CD4-positive, CD25-positive, alpha-beta regulatory T cell (primary cell): ENCODE results near the gene SERPINA9. TPM values are rescaled to one million over a fixed set of nuclear protein-coding genes. Genes with fewer than 3 reads are reported as not detected.

Source experiments
- ATAC-seq, 2 donors: fragments of 150-1000 bp; cut with Tn5 transposase; one replicate each; pipeline ENCODE4 v1.10.0; 2021; ENCODE audit warnings: low read depth in 2 of 2, moderate number of reproducible peaks in 2 of 2, moderate library complexity in 1 of 2
- DNase-seq, 3 donors: peaks; one replicate each; pipeline versions ENCODE4 v3.0.0 to v3.0.0-alpha.2; 2012 to 2022; ENCODE audit warnings: mixed read lengths in 1 of 3
- H3K27ac ChIP-seq: one replicate; pipeline ENCODE4 v1.7.0; 2013; ENCODE audit warnings: mild to moderate bottlenecking, low read length; ENCODE audit not compliant: insufficient read depth, poor library complexity, severe bottlenecking
- H3K27me3 ChIP-seq: one replicate; pipeline ENCODE4 v1.7.0; 2013; ENCODE audit warnings: low read length; ENCODE audit not compliant: control insufficient read depth, insufficient read depth
- H3K36me3 ChIP-seq: one replicate; pipeline ENCODE4 v1.7.0; 2013; ENCODE audit warnings: mild to moderate bottlenecking, low read length, moderate library complexity; ENCODE audit not compliant: control insufficient read depth, insufficient read depth
- H3K4me1 ChIP-seq: 2 replicates; pipeline ENCODE4 v1.7.0; 2013; ENCODE audit warnings: mild to moderate bottlenecking, low read length; ENCODE audit not compliant: insufficient read depth, control insufficient read depth, poor library complexity, severe bottlenecking
- H3K4me3 ChIP-seq: one replicate; pipeline ENCODE4 v1.7.0; 2013; ENCODE audit warnings: low read depth, mild to moderate bottlenecking, low read length, moderate library complexity
- H3K9me3 ChIP-seq, 2 experiments: 1 replicate in 1 of 2; 2 replicates in 1 of 2; pipeline ENCODE4 v1.7.0; 2013; ENCODE audit warnings: low read length in 2 of 2, mild to moderate bottlenecking in 1 of 2, moderate library complexity in 1 of 2; ENCODE audit not compliant: control insufficient read depth in 2 of 2
- H3K27ac Mint-ChIP-seq, 3 donors: one replicate each; pipeline ENCODE4 v1.8.0; 2020 to 2022; ENCODE audit warnings: mild to moderate bottlenecking in 3 of 3, mixed read lengths in 3 of 3, moderate library complexity in 2 of 3
- H3K27me3 Mint-ChIP-seq: one replicate; pipeline ENCODE4 v1.8.0; 2022; ENCODE audit warnings: mild to moderate bottlenecking, mixed read lengths
- H3K36me3 Mint-ChIP-seq: one replicate; pipeline ENCODE4 v1.8.0; 2020; ENCODE audit warnings: mixed read lengths
- H3K4me1 Mint-ChIP-seq, 4 donors: one replicate each; pipeline ENCODE4 v1.8.0; 2020 to 2022; ENCODE audit warnings: mixed read lengths in 4 of 4, mild to moderate bottlenecking in 1 of 4
- H3K4me3 Mint-ChIP-seq, 4 donors: one replicate each; pipeline ENCODE4 v1.8.0; 2020 to 2022; ENCODE audit warnings: mild to moderate bottlenecking in 4 of 4, mixed read lengths in 4 of 4, moderate library complexity in 3 of 4
- H3K9me3 Mint-ChIP-seq, 7 donors: one replicate each; pipeline ENCODE4 v1.8.0; 2020 to 2022; ENCODE audit warnings: mixed read lengths in 7 of 7, mild to moderate bottlenecking in 3 of 7, moderate library complexity in 2 of 7
- polyA plus RNA-seq, 4 donors: library from polyadenylated mRNA; unstranded; fragments of 300-500 nt; fragmentation: Illumina TruSeq; gene quantifications; one replicate each; pipeline ENCODE4 v1.2.3, GENCODE V29; 2021
- total RNA-seq: library from RNA; stranded (reverse); gene quantifications from one replicate; pipeline ENCODE4 v1.2.3, GENCODE V29; 2022

SERPINA9 gene
- total and polyA plus RNA-seq, 5 donors from 2014 or later: not detected

DNA sequence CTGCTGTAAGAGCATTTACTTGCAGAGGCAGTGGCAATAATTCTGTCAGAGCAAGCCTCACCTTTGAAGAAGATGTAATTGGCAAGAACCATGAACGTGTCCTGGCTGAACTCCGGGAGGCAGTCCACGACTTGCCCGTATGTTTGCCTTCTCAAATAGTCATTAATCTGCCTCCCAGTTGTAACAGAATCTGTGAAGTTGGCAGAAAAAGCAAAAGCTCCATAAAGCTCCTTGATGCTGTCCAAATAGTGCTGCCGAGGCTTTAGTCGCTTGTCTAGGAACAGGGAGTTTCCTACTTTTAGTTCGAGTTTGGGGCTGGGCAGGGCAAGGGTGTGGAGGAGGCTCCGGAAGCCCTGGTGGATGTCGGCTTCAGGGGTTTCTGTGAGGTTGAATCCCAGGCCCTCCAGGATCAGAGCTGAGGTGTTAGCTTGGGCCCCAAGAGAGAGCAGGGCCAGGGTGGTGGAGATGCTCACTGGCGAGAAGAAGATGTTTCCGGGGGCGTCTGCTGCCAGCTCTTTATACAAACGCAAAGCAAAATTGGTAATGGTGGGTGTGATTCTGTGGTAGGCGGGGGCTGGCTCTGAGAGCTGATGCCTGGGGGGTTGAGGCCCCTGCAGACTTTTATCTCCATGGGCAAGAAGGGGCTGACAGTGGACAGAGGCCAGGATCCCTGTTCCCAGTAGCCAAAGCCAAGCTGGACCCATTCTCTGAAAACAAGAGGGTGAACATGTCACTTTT lies 27.8 kb downstream of the SERPINA9 start:
- Mint-ChIP-seq H3K27me3 (no peaks in the 10 kb centered on the region), H3K4me1 (no peaks in the 10 kb centered on the region), H3K4me3 (no peak overlapping the region), H3K36me3 (no peaks in the 10 kb centered on the region), H3K9me3 (peaks cover 0 to 5% (median 0%) of the 10 kb centered on the region in 7 donors), H3K27ac (no peak overlapping the region)
- Histone ChIP-seq H3K27me3 (no peaks in the 10 kb centered on the region), H3K9me3 (no peaks in the 10 kb centered on the region), H3K27ac (no peak overlapping the region), H3K36me3 (no peaks in the 10 kb centered on the region), H3K4me1 (no peaks in the 10 kb centered on the region), H3K4me3 (no peak overlapping the region)
- no peak for ATAC-seq
- DNase-seq: no peak

GRCh38 chr14:94447206-94447605 lies 28.8 kb downstream of the SERPINA9 start:
- Mint-ChIP-seq H3K27me3 (no peaks in the 10 kb centered on the region), H3K4me3 (no peak overlapping the region), H3K27ac (no peak overlapping the region), H3K4me1 (no peaks in the 10 kb centered on the region), H3K9me3 (peaks cover 0 to 3% (median 0%) of the 10 kb centered on the region in 7 donors), H3K36me3 (no peaks in the 10 kb centered on the region)
- ATAC-seq (no peak), DNase-seq (no peak)
- no peaks in the 10 kb centered on the region for H3K9me3 ChIP-seq
- H3K4me3 ChIP-seq: no peak overlapping the region
- no peaks in the 10 kb centered on the region for H3K36me3 ChIP-seq
- H3K4me1 ChIP-seq: no peaks in the 10 kb centered on the region
- no peak overlapping the region for H3K27ac ChIP-seq
- H3K27me3 ChIP-seq: no peaks in the 10 kb centered on the region

GRCh38 chr14:94446126-94446525 lies 29.9 kb downstream of the SERPINA9 start:
- peaks cover 0 to 2% (median 1%) of the 10 kb centered on the region in 7 donors for H3K9me3 Mint-ChIP-seq
- no peak overlapping the region for H3K4me3 Mint-ChIP-seq
- H3K27ac Mint-ChIP-seq: no peak overlapping the region
- Histone ChIP-seq H3K27me3 (no peaks in the 10 kb centered on the region), H3K4me3 (no peak overlapping the region), H3K27ac (no peak overlapping the region), H3K36me3 (no peaks in the 10 kb centered on the region), H3K9me3 (no peaks in the 10 kb centered on the region), H3K4me1 (no peaks in the 10 kb centered on the region)
- no peak for ATAC-seq
- no peaks in the 10 kb centered on the region for H3K27me3 Mint-ChIP-seq
- no peaks in the 10 kb centered on the region for H3K36me3 Mint-ChIP-seq
- no peak for DNase-seq
- no peaks in the 10 kb centered on the region for H3K4me1 Mint-ChIP-seq

DNA sequence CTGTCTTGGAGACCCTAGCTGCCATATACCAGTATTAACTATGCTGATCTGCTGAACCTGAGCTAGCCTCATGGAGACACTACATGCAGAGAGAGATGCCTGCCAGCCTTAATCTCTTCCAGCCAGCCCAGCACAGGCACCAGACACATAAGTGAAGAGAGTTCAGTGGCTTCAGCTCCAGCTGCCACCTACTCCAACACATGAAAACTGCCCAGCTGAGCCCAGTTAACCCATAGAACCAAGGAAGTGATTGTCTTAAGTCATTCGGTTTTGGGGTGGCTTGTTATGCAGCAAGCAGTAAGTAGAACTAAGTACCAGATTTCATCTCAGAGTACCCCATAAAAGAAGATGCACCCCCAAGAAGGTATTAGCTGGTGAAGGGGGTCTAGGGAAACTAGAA lies 31.0 kb downstream of the SERPINA9 start:
- Histone ChIP-seq H3K4me3 (no peak overlapping the region), H3K9me3 (no peaks in the 10 kb centered on the region), H3K4me1 (no peaks in the 10 kb centered on the region), H3K27me3 (no peaks in the 10 kb centered on the region), H3K27ac (no peak overlapping the region), H3K36me3 (no peaks in the 10 kb centered on the region)
- Mint-ChIP-seq H3K27ac (no peak overlapping the region), H3K4me3 (no peak overlapping the region), H3K27me3 (no peaks in the 10 kb centered on the region), H3K36me3 (no peaks in the 10 kb centered on the region), H3K9me3 (peaks cover 0 to 2% (median 0%) of the 10 kb centered on the region in 7 donors), H3K4me1 (no peaks in the 10 kb centered on the region)
- ATAC-seq (no peak), DNase-seq (no peak)

DNA sequence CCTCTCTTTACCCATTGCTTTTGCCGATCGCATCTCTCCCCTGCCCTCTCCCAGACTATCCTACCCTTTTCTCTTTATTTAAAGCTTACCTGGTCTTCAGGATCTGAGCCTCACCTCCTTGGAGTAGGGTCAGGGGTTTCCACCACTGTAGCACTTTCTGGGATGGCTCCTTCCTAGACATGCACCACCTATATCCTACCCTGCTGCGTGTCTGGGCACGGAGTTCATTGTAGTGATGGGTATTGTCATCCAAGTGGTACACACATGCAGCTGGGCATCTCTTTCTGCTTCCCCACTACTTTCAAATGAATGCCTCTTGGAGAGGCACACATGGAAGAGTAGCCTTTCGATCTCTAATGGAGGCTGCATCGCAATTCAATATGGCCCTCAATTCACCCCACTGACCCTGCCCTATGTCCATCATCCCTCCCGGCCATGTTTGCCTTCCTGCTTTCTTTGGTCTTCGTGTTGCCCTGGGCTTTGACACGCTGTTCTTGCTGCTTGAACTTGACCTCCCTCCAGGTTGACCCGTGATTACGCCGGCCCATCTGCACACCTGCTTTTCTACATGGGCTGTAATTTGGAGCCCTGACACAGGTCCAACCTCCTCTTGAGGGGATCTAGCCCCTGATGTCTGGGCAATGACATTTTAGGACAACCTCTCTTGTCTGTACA lies 34.3 kb downstream of the SERPINA9 start:
- Histone ChIP-seq H3K27me3 (no peaks in the 10 kb centered on the region), H3K4me3 (no peak overlapping the region), H3K27ac (no peak overlapping the region), H3K4me1 (no peaks in the 10 kb centered on the region), H3K9me3 (no peaks in the 10 kb centered on the region), H3K36me3 (no peaks in the 10 kb centered on the region)
- Mint-ChIP-seq H3K27ac (no peak overlapping the region), H3K4me1 (no peaks in the 10 kb centered on the region), H3K4me3 (no peak overlapping the region), H3K9me3 (peaks cover 0 to 2% (median 0%) of the 10 kb centered on the region in 7 donors), H3K36me3 (no peaks in the 10 kb centered on the region), H3K27me3 (peaks cover 4% of the 10 kb centered on the region)
- DNase-seq (no peak), ATAC-seq (no peak)

DNA sequence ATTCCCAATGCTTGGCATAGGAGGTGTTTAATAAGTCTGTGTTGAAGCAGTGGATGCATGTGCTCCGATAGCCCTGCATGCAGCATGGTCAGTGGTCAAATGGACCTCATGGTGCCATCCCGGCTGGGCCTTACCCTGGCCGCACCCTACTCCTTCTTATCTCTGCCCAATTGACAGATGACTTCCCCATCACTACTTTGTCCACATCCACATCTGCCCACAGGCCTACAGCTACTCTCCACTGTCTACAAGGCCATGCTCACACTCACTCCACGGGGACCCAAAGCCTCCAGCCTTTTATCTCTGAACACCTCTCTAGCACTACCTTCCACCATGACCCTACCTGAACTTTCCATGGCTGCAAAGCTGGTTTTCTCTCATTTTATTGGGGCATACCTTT lies 34.9 kb downstream of the SERPINA9 start:
- no peak overlapping the region for H3K27ac ChIP-seq
- no peaks in the 10 kb centered on the region for H3K36me3 Mint-ChIP-seq
- H3K9me3 Mint-ChIP-seq: peaks cover 0 to 2% (median 0%) of the 10 kb centered on the region in 7 donors
- H3K4me1 ChIP-seq: no peaks in the 10 kb centered on the region
- H3K4me3 ChIP-seq: no peak overlapping the region
- peaks cover 4% of the 10 kb centered on the region for H3K27me3 Mint-ChIP-seq
- no peaks in the 10 kb centered on the region for H3K36me3 ChIP-seq
- no peaks in the 10 kb centered on the region for H3K4me1 Mint-ChIP-seq
- no peaks in the 10 kb centered on the region for H3K9me3 ChIP-seq
- no peak for DNase-seq
- no peak overlapping the region for H3K4me3 Mint-ChIP-seq
- no peak for ATAC-seq
- H3K27ac Mint-ChIP-seq: no peak overlapping the region
- no peaks in the 10 kb centered on the region for H3K27me3 ChIP-seq

- no peaks in the 10 kb centered on the region for H3K9me3 ChIP-seq
- no peaks in the 10 kb centered on the region for H3K27me3 ChIP-seq
- H3K4me1 Mint-ChIP-seq: no peaks in the 10 kb centered on the region
- H3K36me3 ChIP-seq: no peaks in the 10 kb centered on the region
- ATAC-seq (no peak), DNase-seq (no peak)
- H3K27ac Mint-ChIP-seq: no peak overlapping the region
- H3K4me3 Mint-ChIP-seq: no peak overlapping the region
- H3K27me3 Mint-ChIP-seq: peaks cover 4% of the 10 kb centered on the region
- no peak overlapping the region for H3K4me3 ChIP-seq
- H3K27ac ChIP-seq: no peak overlapping the region
- H3K9me3 Mint-ChIP-seq: peaks cover 0 to 6% (median 2%) of the 10 kb centered on the region in 7 donors
- no peaks in the 10 kb centered on the region for H3K4me1 ChIP-seq
- no peaks in the 10 kb centered on the region for H3K36me3 Mint-ChIP-seq
Observed at GRCh38 chr14:94439453-94440057, 36.4 kb downstream of the SERPINA9 start.
